Tibial nerve (tissue), 4 donors: ENCODE data around the gene STK16.

Experiments
- CTCF ChIP-seq, 5 experiments: fragments of 200-600 bp in 3 of 5; fragments of 450-650 bp in 2 of 5; sonication (generic) in 3 of 5; IDR thresholded peaks; one replicate each; pipeline ENCODE4 v1.5.1; 2016 to 2019; ENCODE audit warnings: antibody characterized with exemption in 5 of 5, mild to moderate bottlenecking in 3 of 5, moderate library complexity in 2 of 5
- EP300 ChIP-seq, 2 donors: sonication (generic); formaldehyde crosslinking; IDR thresholded peaks; one replicate each; pipeline ENCODE4 v1.6.1; 2017; ENCODE audit warnings: antibody characterized with exemption in 2 of 2, mild to moderate bottlenecking in 1 of 2
- POLR2A ChIP-seq, 2 donors: fragments of 450-650 bp; IDR thresholded peaks; one replicate each; pipeline ENCODE4 v1.6.1; 2017; ENCODE audit warnings: antibody characterized with exemption in 2 of 2, mild to moderate bottlenecking in 2 of 2, moderate library complexity in 2 of 2

GRCh38 chr2:219285373-219285735, 40.1 kb downstream of the STK16 start:
- TF ChIP-seq CTCF (IDR thresholded peaks at IDR 0.05) (no peak), EP300 (IDR thresholded peaks at IDR 0.05) (no peak), POLR2A (IDR thresholded peaks at IDR 0.05) (no peak)
